H9 (cell line): ENCODE measurements around the gene STK38L. TPM values are rescaled to one million over a fixed set of nuclear protein-coding genes. Genes with fewer than 3 reads are reported as not detected.

ENCODE experiments used
- DNase-seq: peaks from one replicate; pipeline ENCODE4 v3.0.0-alpha.2; 2017
- H2AFZ ChIP-seq: one replicate; pipeline ENCODE4 v1.6.1; 2013; ENCODE audit warnings: mild to moderate bottlenecking, low read length, control low read depth, moderate library complexity
- H2AK5ac ChIP-seq: 2 replicates; pipeline ENCODE4 v1.6.1; 2013; ENCODE audit warnings: low read length, control low read depth, mixed read lengths; ENCODE audit not compliant: insufficient read length
- H2BK120ac ChIP-seq: one replicate; pipeline ENCODE4 v1.6.1; 2013; ENCODE audit warnings: low read depth, mild to moderate bottlenecking, low read length, control low read depth, inconsistent platforms; ENCODE audit not compliant: poor library complexity, severe bottlenecking
- H2BK12ac ChIP-seq: 2 replicates; pipeline ENCODE4 v1.6.1; 2013; ENCODE audit warnings: low read length, control low read depth, mixed read lengths, low read depth; ENCODE audit not compliant: insufficient read length
- H2BK15ac ChIP-seq: 2 replicates; pipeline ENCODE4 v1.6.1; 2013; ENCODE audit warnings: low read depth, low read length, control low read depth
- H2BK20ac ChIP-seq: one replicate; pipeline ENCODE4 v1.6.1; 2013; ENCODE audit warnings: low read depth, mild to moderate bottlenecking, low read length, control low read depth, inconsistent platforms; ENCODE audit not compliant: poor library complexity, severe bottlenecking
- H2BK5ac ChIP-seq: 2 replicates; pipeline ENCODE4 v1.6.1; 2013; ENCODE audit warnings: low read length, control low read depth, mixed read lengths; ENCODE audit not compliant: insufficient read length
- H3K14ac ChIP-seq: 2 replicates; pipeline ENCODE4 v1.6.1; 2013; ENCODE audit warnings: low read length, control low read depth; ENCODE audit not compliant: insufficient read depth
- H3K18ac ChIP-seq: 2 replicates; pipeline ENCODE4 v1.6.1; 2013; ENCODE audit warnings: low read depth, mild to moderate bottlenecking, mixed read lengths, low read length, control low read depth; ENCODE audit not compliant: insufficient read length
- H3K23ac ChIP-seq: 2 replicates; pipeline ENCODE4 v1.6.1; 2013; ENCODE audit warnings: low read length, control low read depth, mixed read lengths, low read depth; ENCODE audit not compliant: insufficient read length
- H3K23me2 ChIP-seq: 2 replicates; pipeline ENCODE4 v1.6.1; 2013; ENCODE audit warnings: low read depth, mild to moderate bottlenecking, mixed read lengths, low read length, control low read depth; ENCODE audit not compliant: insufficient read length, poor library complexity, severe bottlenecking
- H3K27ac ChIP-seq: 2 replicates; pipeline ENCODE4 v1.5.1; 2013; ENCODE audit warnings: low read length, control low read depth, mixed read lengths, low read depth; ENCODE audit not compliant: insufficient read length
- H3K27me3 ChIP-seq: 2 replicates; pipeline ENCODE4 v1.6.1; 2013; ENCODE audit warnings: low read length, control low read depth, inconsistent platforms; ENCODE audit not compliant: insufficient read depth
- H3K4ac ChIP-seq: 2 replicates; pipeline ENCODE4 v1.6.1; 2013; ENCODE audit warnings: low read depth, mild to moderate bottlenecking, control low read depth, inconsistent platforms, low read length, moderate library complexity
- H3K4me1 ChIP-seq: 2 replicates; pipeline ENCODE4 v1.6.1; 2013; ENCODE audit warnings: low read length, control low read depth, inconsistent platforms; ENCODE audit not compliant: insufficient read depth
- H3K4me2 ChIP-seq: 2 replicates; pipeline ENCODE4 v1.6.1; 2013; ENCODE audit warnings: low read length, control low read depth, mixed read lengths; ENCODE audit not compliant: insufficient read length, insufficient read depth
- H3K56ac ChIP-seq: 2 replicates; pipeline ENCODE4 v1.6.1; 2013; ENCODE audit warnings: low read depth, mild to moderate bottlenecking, mixed read lengths, low read length, control low read depth; ENCODE audit not compliant: insufficient read length
- H3K79me1 ChIP-seq: 2 replicates; pipeline ENCODE4 v1.6.1; 2013; ENCODE audit warnings: low read depth, mild to moderate bottlenecking, moderate library complexity, low read length, control low read depth, inconsistent platforms; ENCODE audit not compliant: insufficient read depth, poor library complexity, severe bottlenecking
- H3K79me2 ChIP-seq: 2 replicates; pipeline ENCODE4 v1.6.1; 2013; ENCODE audit warnings: low read length, control low read depth, inconsistent platforms; ENCODE audit not compliant: insufficient read depth
- H3K9ac ChIP-seq: 2 replicates; pipeline ENCODE4 v1.6.1; 2013; ENCODE audit warnings: low read length, control low read depth, mixed read lengths; ENCODE audit not compliant: insufficient read length; ENCODE audit errors: extremely low read depth
- H3K9me3 ChIP-seq: one replicate; pipeline ENCODE4 v1.6.1; 2013; ENCODE audit warnings: low read depth, low read length, inconsistent platforms; ENCODE audit not compliant: control insufficient read depth
- H3T11ph ChIP-seq: one replicate; pipeline ENCODE4 v1.6.1; 2013; ENCODE audit warnings: mild to moderate bottlenecking, low read length, control low read depth, inconsistent platforms
- H4K20me1 ChIP-seq: one replicate; pipeline ENCODE4 v1.6.1; 2013; ENCODE audit not compliant: control insufficient read depth, insufficient read length, insufficient read depth
- H4K5ac ChIP-seq: 2 replicates; pipeline ENCODE4 v1.6.1; 2013; ENCODE audit warnings: low read depth, mild to moderate bottlenecking, mixed read lengths, low read length, control low read depth; ENCODE audit not compliant: insufficient read length
- H4K8ac ChIP-seq: replicated peaks from 2 replicates; pipeline ENCODE4 v1.6.1; 2013; ENCODE audit warnings: low read length, control low read depth, mixed read lengths, low read depth; ENCODE audit not compliant: insufficient read length
- H4K91ac ChIP-seq: 2 replicates; pipeline ENCODE4 v1.6.1; 2013; ENCODE audit warnings: low read depth, mild to moderate bottlenecking, moderate library complexity, mixed read lengths, low read length, control low read depth; ENCODE audit not compliant: insufficient read length
- H3K27ac Mint-ChIP-seq, 3 experiments: 2 replicates in 2 of 3; 3 replicates in 1 of 3; pipeline ENCODE4 v1.8.0; 2020 to 2021; ENCODE audit warnings: mixed read lengths in 3 of 3, mild to moderate bottlenecking in 1 of 3, moderate library complexity in 1 of 3
- H3K27me3 Mint-ChIP-seq: 2 replicates; pipeline ENCODE4 v1.8.0; 2021; ENCODE audit warnings: low read depth, mild to moderate bottlenecking, moderate library complexity, mixed read lengths
- H3K36me3 Mint-ChIP-seq, 3 experiments: 2 replicates in 2 of 3; 3 replicates in 1 of 3; pipeline ENCODE4 v1.8.0; 2020 to 2021; ENCODE audit warnings: low read depth in 3 of 3, mixed read lengths in 3 of 3; ENCODE audit not compliant: insufficient read depth in 1 of 3
- H3K4me1 Mint-ChIP-seq, 2 experiments: 2 replicates each; pipeline ENCODE4 v1.8.0; 2020; ENCODE audit warnings: mixed read lengths in 2 of 2
- H3K4me3 Mint-ChIP-seq, 2 experiments: 2 replicates in 1 of 2; 3 replicates in 1 of 2; pipeline ENCODE4 v1.8.0; 2020 to 2021; ENCODE audit warnings: mild to moderate bottlenecking in 2 of 2, mixed read lengths in 2 of 2, moderate library complexity in 1 of 2
- H3K9me3 Mint-ChIP-seq, 2 experiments: 2 replicates in 1 of 2; 3 replicates in 1 of 2; pipeline ENCODE4 v1.8.0; 2020; ENCODE audit warnings: mild to moderate bottlenecking in 2 of 2, mixed read lengths in 2 of 2, moderate library complexity in 1 of 2
- CTCF ChIP-seq: fragments of 200-600 bp; sonication (generic); conservative IDR thresholded peaks from 3 replicates; pipeline ENCODE4 v1.8.0; 2021; ENCODE audit warnings: antibody characterized with exemption, mild to moderate bottlenecking
- WGBS: extraction: QIAGEN DNeasy Blood & Tissue Kit; methylation state at CpG from one replicate; pipeline ENCODE4 v1.1.7; 2013; ENCODE audit warnings: missing lambda C conversion rate, low lambda C conversion rate, mixed read lengths; ENCODE audit not compliant: insufficient read length; ENCODE audit errors: extremely low coverage; 5-methylcytosine and 5-hydroxymethylcytosine counted together
- total RNA-seq: library from RNA; stranded (reverse); gene quantifications from 2 replicates; pipeline ENCODE4 v1.2.1, GENCODE V29; 2021

The STK38L gene
- total RNA-seq, 1 experiment from 2014 or later: 44.9 TPM

- Mint-ChIP-seq H3K27me3 (no peaks in the 10 kb centered on the region), H3K4me1 (peaks cover 42 to 49% of the 10 kb centered on the region in 2 experiments), H3K9me3 (no peaks in the 10 kb centered on the region), H3K36me3 (no peaks in the 10 kb centered on the region), H3K27ac (peak overlapping the region in 2 of 3 experiments; percentile 1 to 20; a peak in 4 of 7 replicates), H3K4me3 (0 out of 5 replicates have a peak overlapping the region, but pooled peaks of 1 of the 2 experiments have one; percentile 6)
- H2BK12ac ChIP-seq: no peak overlapping the region
- H2AFZ ChIP-seq: no peak overlapping the region
- no peak overlapping the region for H4K91ac ChIP-seq
- H3K79me1 ChIP-seq: no peaks in the 10 kb centered on the region
- no peak overlapping the region for H2AK5ac ChIP-seq
- no peak overlapping the region for H2BK15ac ChIP-seq
- no peak overlapping the region for H4K5ac ChIP-seq
- no peaks in the 10 kb centered on the region for H3K27me3 ChIP-seq
- H3K79me2 ChIP-seq: peaks cover 3% of the 10 kb centered on the region; the same call in 1 of the 2 replicates
- H2BK20ac ChIP-seq: no peak overlapping the region
- H3K9me3 ChIP-seq: no peaks in the 10 kb centered on the region
- no peak for TF ChIP-seq CTCF
- H3K14ac ChIP-seq: no peak overlapping the region
- no peak overlapping the region for H3K27ac ChIP-seq
- H3K4me1 ChIP-seq: peaks cover 8% of the 10 kb centered on the region
- H3K4me2 ChIP-seq: no peak overlapping the region
- H3K23me2 ChIP-seq: no peaks in the 10 kb centered on the region
- H3K56ac ChIP-seq: no peak overlapping the region
- H3K18ac ChIP-seq: no peak overlapping the region
- DNase-seq: peak; percentile 51
- no peak overlapping the region for H2BK5ac ChIP-seq
- no peaks in the 10 kb centered on the region for H4K20me1 ChIP-seq
- no peak overlapping the region for H4K8ac ChIP-seq
- no CpG with 5 or more reads among the region's 3 CpGs for WGBS
- no peak overlapping the region for H3K23ac ChIP-seq
- H2BK120ac ChIP-seq: no peak overlapping the region
- no peak overlapping the region for H3K4ac ChIP-seq
- no peak overlapping the region for H3T11ph ChIP-seq
- no peak overlapping the region for H3K9ac ChIP-seq
These were observed 32.2 kb downstream of the STK38L start for GRCh38 chr12:27276275-27276674.
